SH-SY5Y (cell line): ENCODE results near the gene DNAJC5G.
A peak's percentile ranks its signal among the peaks of the same experiment; 100 is the strongest.

Experiments
- GATA2 ChIP-seq: IDR thresholded peaks from 2 replicates; pipeline ENCODE4 v1.6.1; 2011; ENCODE audit warnings: mild to moderate bottlenecking, low read depth, low read length
- GATA3 ChIP-seq: IDR thresholded peaks from 2 replicates; pipeline ENCODE4 v1.6.1; 2011; ENCODE audit warnings: low read depth, mild to moderate bottlenecking, low read length, moderate library complexity

DNAJC5G gene

DNA sequence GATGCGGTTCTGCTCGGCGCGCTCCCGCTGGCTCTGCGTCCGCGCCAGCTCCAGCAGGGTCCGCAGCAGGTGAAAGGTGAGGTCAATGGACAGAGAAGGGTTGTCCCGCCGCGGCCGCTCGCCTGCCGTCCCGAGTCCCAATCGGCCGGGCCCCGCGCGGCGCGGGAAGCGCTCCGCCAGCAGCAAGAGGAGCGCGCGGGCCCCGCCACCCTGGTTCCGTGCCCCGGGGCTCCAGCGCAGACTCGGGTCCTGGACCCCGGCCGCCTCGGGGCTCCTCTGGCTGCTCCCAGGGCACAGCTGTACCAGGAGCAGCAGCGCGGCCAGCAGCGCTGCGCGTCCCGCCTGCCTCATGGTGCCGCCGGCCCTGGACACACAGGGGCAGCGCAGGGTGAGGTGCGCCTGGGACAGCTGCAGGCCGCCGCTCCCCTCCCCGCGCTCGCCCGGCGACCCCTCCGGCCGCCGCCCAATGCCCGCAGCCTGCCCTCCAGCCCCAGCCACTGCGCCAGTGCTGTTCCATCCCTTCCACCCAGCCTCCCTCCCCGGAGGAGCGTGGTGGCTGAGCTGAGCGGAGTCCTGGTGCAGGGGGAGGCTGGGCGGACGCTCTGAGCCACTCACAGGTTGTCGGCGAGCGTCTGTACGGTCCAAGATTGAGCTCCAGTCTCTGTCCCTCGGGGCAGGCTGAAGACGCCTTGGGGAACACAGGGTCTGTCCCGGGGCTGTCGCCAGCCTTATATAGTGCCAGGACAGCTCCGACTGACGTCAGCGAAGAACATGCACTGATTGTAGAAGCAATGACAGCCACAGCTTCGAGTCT, 32.5 kb downstream of the DNAJC5G start:
- TF ChIP-seq GATA3 (no peak), GATA2 (no peak)

DNA sequence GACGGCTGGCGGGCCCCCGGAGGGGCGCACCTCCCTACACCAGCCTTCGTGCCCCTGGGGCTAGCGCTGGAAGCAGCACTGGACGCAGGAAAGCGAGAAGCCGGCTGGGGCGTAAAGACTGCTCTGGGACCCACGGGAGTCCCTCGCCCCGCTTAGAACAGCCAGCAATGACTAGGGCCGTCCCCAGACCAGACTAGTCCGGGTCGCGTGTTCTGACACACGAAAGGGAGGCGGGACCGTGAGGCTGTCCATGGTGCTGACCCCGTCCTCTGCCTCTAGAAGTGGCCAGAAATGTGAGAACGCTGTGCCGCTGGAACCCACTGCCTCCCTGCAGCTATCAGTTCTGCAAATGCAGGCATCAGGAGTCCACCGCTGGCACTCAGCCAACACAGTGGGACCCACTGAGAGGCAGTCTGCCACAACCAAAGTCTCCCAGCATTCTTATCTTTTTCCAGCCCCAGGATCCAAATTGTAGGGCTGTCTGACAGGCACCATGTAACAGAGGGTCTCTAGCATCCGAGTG, 33.2 kb downstream of the DNAJC5G start, which contains the start of gene UCN:
UCN (minus strand) TSS at position 87 of the 523 bp plus-strand sequence. CDS start 550 bp downstream, outside the sequence.
- TF ChIP-seq GATA3 = no peak
- TF ChIP-seq GATA2 = 0 out of 2 replicates have a peak, but pooled peaks have one; percentile 36

- no peak for TF ChIP-seq GATA3
- no peak for TF ChIP-seq GATA2
Measured at GRCh38 chr2:27309651-27310050, 34.4 kb downstream of the DNAJC5G start.

DNA sequence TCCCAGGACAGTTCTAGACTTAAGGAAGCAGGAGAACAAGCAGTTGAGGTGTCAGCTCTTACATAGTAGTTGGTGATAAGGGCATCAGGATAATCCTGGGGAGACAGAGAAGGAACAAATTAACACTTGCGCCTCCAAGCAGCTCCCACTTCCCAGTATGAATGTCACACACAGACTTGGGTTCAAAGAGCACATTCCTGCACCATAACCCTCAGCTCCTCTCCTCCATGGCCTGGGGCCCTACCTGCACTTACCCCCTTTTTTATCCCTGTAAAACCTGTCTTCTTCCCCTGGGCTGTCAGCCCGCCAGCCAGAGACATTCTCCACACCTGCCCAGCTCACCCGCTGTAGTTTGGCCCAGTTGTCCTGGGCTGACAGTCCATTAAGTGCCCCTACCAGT, 36.9 kb downstream of the DNAJC5G start:
- TF ChIP-seq GATA3 (no peak), GATA2 (no peak)

DNA sequence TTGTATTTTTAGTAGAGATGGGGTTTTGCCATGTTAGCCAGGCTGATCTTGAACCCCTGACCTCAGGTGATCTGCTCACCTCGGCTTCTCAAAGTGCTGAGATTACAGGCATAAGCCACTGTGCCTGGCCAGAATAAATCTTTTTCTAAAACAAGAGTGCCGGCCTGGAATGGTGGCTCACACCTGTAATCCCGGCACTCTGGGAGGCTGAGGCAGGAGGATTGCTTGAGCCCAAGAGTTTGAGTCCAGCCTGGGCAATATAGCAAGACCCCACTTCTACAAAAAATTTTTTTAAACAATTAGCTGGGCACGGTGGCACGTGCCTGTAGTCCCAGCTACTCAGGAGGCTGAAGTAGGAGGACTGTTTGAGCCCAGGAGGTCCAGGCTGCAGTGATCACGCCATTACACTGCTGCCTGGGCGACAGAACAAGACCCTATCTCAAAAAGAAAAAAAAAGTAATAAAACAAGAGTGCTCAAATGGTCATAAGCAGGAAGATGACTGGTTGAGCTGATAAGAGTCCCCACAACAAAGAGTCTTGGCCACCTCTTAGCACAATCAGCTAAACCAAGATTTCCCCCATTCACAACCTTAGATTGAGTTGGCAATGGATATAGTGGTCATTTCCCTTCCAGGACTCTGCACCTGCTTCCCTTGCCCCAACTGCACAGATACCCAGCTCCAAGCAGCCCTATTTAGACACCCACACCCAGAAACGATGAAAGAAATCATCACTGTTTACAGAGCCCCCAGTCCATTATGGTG, 38.8 kb downstream of the DNAJC5G start:
- TF ChIP-seq GATA3 (no peak), GATA2 (no peak)

DNA sequence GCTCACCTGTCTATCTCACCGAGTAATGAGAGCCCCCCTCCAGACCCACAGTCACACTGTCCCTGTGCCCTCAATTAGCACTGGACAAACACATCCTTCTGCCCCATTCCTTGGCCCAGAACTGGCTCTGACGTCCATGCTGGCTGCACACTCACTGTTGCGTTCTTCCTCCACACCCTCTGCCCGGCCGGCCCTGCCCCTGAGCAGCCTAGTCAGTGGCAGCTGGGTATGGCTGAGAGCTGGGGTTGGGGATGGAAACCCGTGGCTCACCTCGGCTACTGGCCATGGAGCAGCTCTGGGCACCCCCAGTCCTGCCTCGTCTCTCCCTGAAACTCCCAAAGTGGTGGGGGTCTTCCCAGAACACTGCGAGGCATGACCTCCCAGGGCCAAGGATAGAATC, 39.5 kb downstream of the DNAJC5G start:
- TF ChIP-seq GATA3 = no peak

DNA sequence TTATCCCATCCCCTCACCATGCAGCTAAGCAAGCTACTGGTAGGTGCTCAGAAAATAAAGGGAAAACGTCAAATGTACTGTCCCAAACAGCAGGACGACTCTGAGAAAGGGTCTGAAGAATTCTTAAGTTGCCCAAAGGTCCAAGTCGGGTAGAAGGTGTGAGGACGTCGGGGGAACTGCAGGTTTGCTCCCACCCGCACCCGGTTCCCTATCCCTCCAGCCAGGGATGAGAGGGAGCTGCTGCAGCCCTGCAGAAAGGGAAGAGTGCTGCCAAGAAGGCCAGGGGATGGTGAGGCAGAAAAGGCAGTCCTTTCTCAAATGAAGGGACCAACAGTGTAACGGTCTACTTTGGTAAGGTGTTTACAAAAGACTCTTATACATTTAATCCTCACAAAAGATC, 39.9 kb downstream of the DNAJC5G start:
- TF ChIP-seq GATA2 (no peak), GATA3 (no peak)

DNA sequence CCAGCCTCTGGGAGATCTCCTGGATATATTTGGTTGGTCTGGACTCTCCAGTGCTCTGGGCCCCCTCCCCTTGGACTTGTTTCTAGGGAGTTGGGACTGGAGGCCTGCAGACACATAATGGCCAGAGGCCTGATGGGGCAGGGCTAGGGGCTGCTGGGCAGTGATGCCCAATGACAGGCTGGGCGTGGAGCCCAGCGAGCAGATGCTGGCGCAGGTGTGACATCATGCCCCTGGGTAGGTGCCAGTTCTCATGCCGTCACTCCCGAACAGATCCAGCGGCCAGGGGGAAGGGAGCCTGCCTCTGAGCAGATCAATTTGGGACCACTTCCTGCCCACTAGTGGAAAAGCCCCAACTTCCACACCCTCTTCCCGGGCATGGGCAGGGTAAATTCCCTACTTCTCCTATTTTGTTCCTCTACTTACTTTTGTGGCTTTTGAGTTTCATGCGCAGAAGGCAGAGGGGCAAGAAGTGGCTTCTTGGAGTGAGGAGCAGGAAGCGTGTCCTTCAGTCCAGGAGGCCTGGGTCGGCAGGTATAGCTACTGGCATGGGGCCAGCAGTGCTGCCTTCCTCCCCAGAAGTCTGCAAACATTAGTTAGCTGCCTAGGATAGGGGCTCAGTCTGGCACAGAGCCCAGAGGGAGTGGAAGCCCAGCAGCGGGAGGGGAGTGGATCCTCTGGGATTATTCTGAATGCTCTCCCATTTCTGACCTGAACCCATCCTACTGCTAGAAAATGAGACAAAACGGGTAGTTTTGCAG, 41.6 kb downstream of the DNAJC5G start:
- no peak for TF ChIP-seq GATA3
- no peak for TF ChIP-seq GATA2

DNA sequence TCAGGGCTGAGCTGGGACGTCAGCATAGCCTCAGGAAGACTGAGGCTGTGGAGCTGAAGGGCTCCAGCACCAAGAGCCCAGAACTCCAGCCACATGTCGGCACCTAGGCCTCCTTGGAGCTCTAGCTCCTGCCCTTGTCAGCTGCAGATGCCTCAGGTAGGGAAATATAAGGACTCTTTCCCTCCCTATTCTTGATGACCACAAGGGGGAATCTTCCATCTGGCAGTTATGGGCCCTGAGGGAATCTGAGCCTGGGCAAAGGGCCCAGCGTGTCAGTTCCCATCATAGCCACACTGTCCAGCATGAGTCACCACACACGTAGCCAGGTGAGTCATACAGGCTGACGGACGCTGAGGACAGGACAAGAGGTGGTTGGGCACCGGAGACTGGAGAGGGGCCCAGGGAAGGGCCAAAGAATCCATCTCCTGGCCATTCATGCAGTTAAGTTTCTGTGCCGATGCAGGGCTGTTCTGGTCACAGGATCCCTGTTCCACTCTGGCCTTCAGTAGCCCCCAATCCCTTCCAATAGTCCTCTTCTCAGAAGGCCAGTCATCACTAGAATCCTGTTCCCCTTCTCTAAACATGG, 45.8 kb downstream of the DNAJC5G start:
- TF ChIP-seq GATA2 (no peak), GATA3 (no peak)

GRCh38 chr2:27322301-27322765, 47.1 kb downstream of the DNAJC5G start:
- TF ChIP-seq GATA2 = no peak

GRCh38 chr2:27322766-27323595, 47.7 kb downstream of the DNAJC5G start, which contains the start of gene MPV17:
Gene MPV17 (minus strand): TSS chr2:27323097. CDS start chr2:27322517, 580 bp downstream.
- 0 out of 2 replicates have a peak, but pooled peaks have one; percentile 28 for TF ChIP-seq GATA2
- TF ChIP-seq GATA3 = no peak

DNA sequence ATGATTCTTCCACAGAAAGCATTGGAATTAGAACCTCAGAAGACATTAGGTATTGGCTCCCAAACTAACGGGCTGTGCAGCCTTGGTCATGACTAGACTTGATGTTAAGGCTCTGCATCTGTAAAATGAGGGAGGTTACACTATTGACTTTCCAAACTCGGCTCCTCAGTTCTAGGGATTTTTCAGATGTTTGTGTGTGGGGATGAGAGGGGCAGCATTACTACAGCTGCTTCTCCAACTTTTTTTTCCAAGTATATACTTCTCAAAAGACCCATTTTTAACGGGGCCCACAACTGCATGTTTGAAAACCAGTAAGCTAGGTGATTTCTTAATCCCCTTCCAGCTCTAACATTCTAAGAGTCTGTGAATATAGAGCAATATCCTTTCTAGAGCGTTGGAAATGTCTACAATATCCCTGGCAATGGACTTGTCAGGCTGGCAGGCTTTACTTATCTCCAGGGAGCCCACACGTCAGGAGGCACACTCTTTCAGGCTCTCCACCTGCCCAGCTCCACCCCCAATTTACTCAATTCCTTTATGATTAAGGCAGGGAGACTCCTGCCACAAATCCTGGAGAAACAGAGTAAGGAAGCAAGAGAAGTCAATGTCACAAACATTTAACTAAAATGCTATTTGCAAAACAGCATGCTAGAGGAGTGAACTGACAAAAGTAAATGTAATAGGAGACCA, 48.5 kb downstream of the DNAJC5G start:
- TF ChIP-seq GATA3 (no peak), GATA2 (no peak)
